GM21723 (cell line): ENCODE data around the gene COL4A5.

ENCODE experiments used
- ATAC-seq: cut with Tn5 transposase; IDR thresholded peaks from one replicate; pipeline ENCODE4 v1.9.1; 2021; ENCODE audit warnings: mild to moderate bottlenecking, moderate library complexity; ENCODE audit not compliant: unreplicated experiment

COL4A5 gene

DNA sequence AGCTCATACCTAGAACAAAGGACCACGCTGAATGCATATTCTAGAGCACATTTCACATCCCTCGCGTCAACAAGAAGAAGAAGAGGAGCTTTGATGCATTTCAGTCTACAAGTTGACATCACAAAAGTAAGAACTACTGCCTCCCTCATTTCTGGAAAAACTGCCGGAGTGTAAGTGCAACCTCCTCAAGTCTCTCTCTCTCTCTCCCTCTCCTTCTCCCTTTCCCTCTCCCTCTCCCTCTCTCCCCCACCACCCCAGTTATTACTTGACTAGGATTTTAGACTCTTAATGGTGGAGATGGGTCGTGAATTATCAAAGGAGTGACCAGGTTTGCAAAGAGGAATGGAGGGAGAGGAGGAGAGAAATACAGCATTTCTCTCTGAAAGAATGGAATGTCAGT lies 298.1 kb downstream of the COL4A5 start:
- ATAC-seq: no peak

DNA sequence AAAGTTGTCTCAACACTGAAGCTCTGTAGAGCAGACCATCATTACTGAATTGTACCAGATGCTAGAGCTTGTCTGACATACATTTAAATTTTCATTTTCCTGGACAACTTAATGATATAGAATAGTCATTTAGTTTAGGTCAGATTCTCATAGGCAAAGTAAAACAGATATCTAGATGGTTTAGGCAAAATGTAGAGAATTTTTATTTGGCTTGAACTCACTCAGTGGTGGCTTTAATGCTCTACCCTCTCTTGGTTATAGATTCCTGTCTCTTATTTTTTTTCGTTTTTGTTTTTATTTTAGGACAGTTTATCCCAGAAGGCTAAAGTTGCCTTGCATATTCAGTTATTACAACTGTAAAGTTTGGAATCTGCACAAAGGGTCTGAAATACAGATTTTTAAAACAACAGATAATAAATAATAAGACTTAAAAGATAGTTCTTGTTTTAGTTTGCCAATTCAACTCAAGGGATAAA lies 300.7 kb downstream of the COL4A5 start:
- no peak for ATAC-seq
